Activated CD4-positive, alpha-beta T cell treated with anti-CD3 and anti-CD28 coated beads for 4 hours (primary cell): Measurements from ENCODE around the gene GRN.
"Not testable (repeated sequence)": the region's sequence is repeated elsewhere in the genome, so short reads cannot be mapped to it uniquely, and the experiment has no call there.

Experiments used
- DNase-seq, 2 donors: peaks; one replicate each; pipeline ENCODE4 v3.0.0-alpha.2; 2020

The GRN gene

GRCh38 chr17:44385287-44386181 is 40.4 kb downstream of the GRN start:
- DNase-seq, result peak; percentile 84 to 86

GRCh38 chr17:44386182-44386525 is 41.1 kb downstream of the GRN start:
- no peak for DNase-seq

- no peak for DNase-seq
Measured at GRCh38 chr17:44387804-44388203, 42.7 kb downstream of the GRN start.

GRCh38 chr17:44389281-44389680 is 44.2 kb downstream of the GRN start, which contains the start of gene ITGA2B:
ITGA2B (minus strand) TSS chr17:44389649; CDS start chr17:44389473, 176 bp downstream.
- DNase-seq, result no peak

- no peak for DNase-seq
Measured at GRCh38 chr17:44389723-44390202, 44.7 kb downstream of the GRN start.

- no peak for DNase-seq
Measured at GRCh38 chr17:44390250-44390870, 45.3 kb downstream of the GRN start.

GRCh38 chr17:44394112-44394511 is 49.0 kb downstream of the GRN start:
- not testable (repeated sequence) for DNase-seq

- DNase-seq, result no peak
Measured at GRCh38 chr17:44394833-44395232, 49.7 kb downstream of the GRN start.

GRCh38 chr17:44396946-44397345 is 51.8 kb downstream of the GRN start:
- DNase-seq, result no peak

- no peak for DNase-seq
Measured at GRCh38 chr17:44397479-44398440, 52.7 kb downstream of the GRN start.

GRCh38 chr17:44398692-44399691 is 53.9 kb downstream of the GRN start:
- DNase-seq, result no peak

- no peak for DNase-seq
Measured at GRCh38 chr17:44400226-44400847, 55.2 kb downstream of the GRN start.
